Small intestine (tissue), 7 donors: Measurements from ENCODE around the gene HDDC3. TPM values are rescaled to one million over a fixed set of nuclear protein-coding genes. Genes with fewer than 3 reads are reported as not detected.
A peak's percentile ranks its signal among the peaks of the same experiment; 100 is the strongest.
"Not testable (repeated sequence)": the region's sequence is repeated elsewhere in the genome, so short reads cannot be mapped to it uniquely, and the experiment has no call there.

Source experiments
- DNase-seq, 2 donors: peaks; one replicate each; pipeline versions ENCODE4 v3.0.0 to v3.0.0-alpha.2; 2013
- FAIRE-seq: peaks from 2 replicates; lab custom pipeline; 2012; peaks lifted over from hg19 to GRCh38; lab: Jason Lieb, UNC
- H3K27ac ChIP-seq, 3 donors: one replicate each; pipeline ENCODE4 v1.5.1; 2013; ENCODE audit warnings: low read length in 2 of 3, mild to moderate bottlenecking in 2 of 3, control low read depth in 1 of 3, inconsistent platforms in 1 of 3, low read depth in 1 of 3, moderate library complexity in 1 of 3
- H3K27me3 ChIP-seq, 3 donors: one replicate each; pipeline ENCODE4 v1.6.1; 2013; ENCODE audit warnings: low read length in 3 of 3, inconsistent platforms in 1 of 3; ENCODE audit not compliant: control insufficient read depth in 3 of 3, insufficient read depth in 3 of 3
- H3K36me3 ChIP-seq, 3 donors: one replicate each; pipeline ENCODE4 v1.6.1; 2013; ENCODE audit warnings: low read length in 3 of 3, inconsistent platforms in 1 of 3, low read depth in 1 of 3, mild to moderate bottlenecking in 1 of 3, moderate library complexity in 1 of 3; ENCODE audit not compliant: control insufficient read depth in 3 of 3, insufficient read depth in 2 of 3
- H3K4me1 ChIP-seq, 3 donors: one replicate each; pipeline ENCODE4 v1.6.1; 2013; ENCODE audit warnings: low read length in 2 of 3, inconsistent platforms in 1 of 3, low read depth in 1 of 3, mild to moderate bottlenecking in 1 of 3, moderate library complexity in 1 of 3; ENCODE audit not compliant: control insufficient read depth in 3 of 3, insufficient read depth in 2 of 3
- H3K4me3 ChIP-seq, 3 donors: one replicate each; pipeline ENCODE4 v1.5.1; 2013; ENCODE audit warnings: low read length in 3 of 3, control low read depth in 1 of 3, inconsistent platforms in 1 of 3, low read depth in 1 of 3, mild to moderate bottlenecking in 1 of 3, moderate library complexity in 1 of 3
- H3K9me3 ChIP-seq, 2 donors: one replicate each; pipeline ENCODE4 v1.6.1; 2013; ENCODE audit warnings: low read depth in 1 of 2, low read length in 1 of 2; ENCODE audit not compliant: control insufficient read depth in 2 of 2, insufficient read depth in 1 of 2
- WGBS, 3 donors: extraction: QIAGEN DNeasy Blood & Tissue Kit; methylation state at CpG; one replicate each; pipeline ENCODE4 v1.1.7; 2013; 5-methylcytosine and 5-hydroxymethylcytosine counted together
- polyA plus RNA-seq, 4 donors: library from polyadenylated mRNA; stranded (reverse) in 3 of 4; unstranded in 1 of 4; fragments of 200-250 nt in 3 of 4; fragments of 120-200 nt in 1 of 4; gene quantifications; one replicate each; pipeline versions ENCODE4 v1.2.1 to v1.2.3, GENCODE V29; 2013
- donor health status: healthy with polysubstance abuse.
- donor health status: control.
- donor health status: control.
- donor health status: Bipolar disorder and iron deficiency.
- donor health status: healthy.

Gene HDDC3
- polyA plus RNA-seq, 4 donors, result 21.1 to 33.0 (median 27.2) TPM

DNA sequence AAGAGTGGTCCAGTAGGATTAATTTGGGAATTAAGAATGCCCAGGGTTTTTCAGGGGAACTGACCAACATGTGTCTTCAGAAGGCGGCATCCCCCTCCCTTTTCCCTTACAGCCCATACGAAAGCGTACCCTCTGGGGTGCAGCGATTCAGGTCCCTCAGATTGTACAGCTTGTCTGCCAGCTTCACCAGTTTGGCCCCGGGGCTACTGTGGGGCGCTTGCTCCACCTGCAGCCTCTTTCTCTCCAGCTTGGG lies 848 bp downstream of the HDDC3 start:
- Histone ChIP-seq H3K27me3 (no peaks in the 10 kb centered on the region), H3K4me3 (peak overlapping the region in 2 of 3 donors; percentile 67 to 74), H3K27ac (peak overlapping the region; percentile 77 to 97 (median 91)), H3K9me3 (no peaks in the 10 kb centered on the region), H3K36me3 (peaks cover 0 to 4% (median 0%) of the 10 kb centered on the region in 3 donors), H3K4me1 (peaks cover 6 to 32% (median 15%) of the 10 kb centered on the region in 3 donors)
- FAIRE-seq (no peak), DNase-seq (no peak)
- 11 to 24% (median 11%) methylated on average over 4 to 6 of the region's 6 CpGs for WGBS, 3 donors

DNA sequence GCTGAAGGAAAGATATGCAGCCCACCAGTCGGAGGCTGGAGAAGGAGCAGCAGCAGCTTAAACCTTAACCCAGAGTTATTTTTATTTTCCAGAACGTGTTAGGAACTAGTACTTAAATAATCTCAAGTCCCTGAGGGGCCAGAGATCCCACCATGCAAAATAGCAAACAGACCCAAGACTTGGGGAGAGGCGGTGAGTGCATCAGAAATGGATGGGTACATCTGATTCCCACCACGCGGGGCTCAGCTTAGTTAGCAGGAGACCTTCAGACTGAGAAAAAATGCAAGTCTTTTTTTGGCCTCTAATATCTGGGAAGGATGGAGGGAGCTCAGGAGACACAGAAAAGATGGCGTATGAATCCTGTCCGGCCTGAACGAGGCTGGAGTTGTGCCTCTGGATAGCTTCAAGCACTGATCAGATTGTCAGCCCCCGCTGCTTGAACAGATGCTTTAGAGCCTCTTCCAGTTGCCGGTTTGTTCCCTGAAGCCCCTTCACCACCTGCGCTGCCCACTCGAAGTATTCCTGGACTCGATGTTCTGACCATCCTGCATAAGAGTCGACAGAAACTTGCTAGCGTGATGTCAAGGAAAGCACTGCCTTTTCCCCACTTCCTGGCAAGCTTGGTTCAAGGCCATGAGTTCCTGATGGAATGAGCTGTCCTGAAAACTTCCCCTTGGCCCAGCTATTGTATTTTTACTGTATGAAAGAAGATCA lies 1.3 kb downstream of the HDDC3 start:
- no peaks in the 10 kb centered on the region for H3K27me3 ChIP-seq

GRCh38 chr15:90929246-90930019 lies 2.9 kb downstream of the HDDC3 start:
- Histone ChIP-seq H3K27me3 (no peaks in the 10 kb centered on the region), H3K4me3 (peak overlapping the region; percentile 33 to 81 (median 57)), H3K4me1 (peaks cover 0 to 25% (median 7%) of the 10 kb centered on the region in 3 donors), H3K9me3 (no peaks in the 10 kb centered on the region), H3K27ac (peak overlapping the region; percentile 77 to 97 (median 87)), H3K36me3 (no peaks in the 10 kb centered on the region)
- DNase-seq (peak in 1 of 2 donors; percentile 19), FAIRE-seq (no peak)
- 23 to 46% (median 28%) methylated on average over 21 of the region's 21 CpGs for WGBS, 3 donors

More for the DNA sequence above, 1.3 kb downstream of the HDDC3 start:
- Histone ChIP-seq H3K4me1 (peaks cover 4 to 32% (median 12%) of the 10 kb centered on the region in 3 donors), H3K36me3 (no peaks in the 10 kb centered on the region), H3K27ac (peak overlapping the region; percentile 77 to 97 (median 91)), H3K9me3 (no peaks in the 10 kb centered on the region), H3K4me3 (peak overlapping the region in 2 of 3 donors; percentile 57 to 81)
- 57 to 61% (median 60%) methylated on average over 15 of the region's 15 CpGs for WGBS, 3 donors
- DNase-seq, result no peak
- FAIRE-seq, result no peak

GRCh38 chr15:90928106-90928505 lies 4.2 kb downstream of the HDDC3 start:
- not testable (repeated sequence) for H3K9me3 ChIP-seq, H3K4me3 ChIP-seq, FAIRE-seq, DNase-seq, H3K27ac ChIP-seq, H3K36me3 ChIP-seq, H3K27me3 ChIP-seq
- 93 to 95% (median 94%) methylated on average over 7 of the region's 7 CpGs for WGBS, 3 donors
- H3K4me1 ChIP-seq, result peaks cover 0 to 18% (median 6%) of the 10 kb centered on the region in 3 donors

GRCh38 chr15:90926766-90927165 lies 5.6 kb downstream of the HDDC3 start:
- not testable (repeated sequence) for H3K4me3 ChIP-seq, H3K36me3 ChIP-seq, H3K27ac ChIP-seq, FAIRE-seq, H3K9me3 ChIP-seq, DNase-seq, H3K27me3 ChIP-seq
- WGBS, 3 donors, result 93% methylated on average over 10 of the region's 10 CpGs
- peaks cover 0 to 13% (median 6%) of the 10 kb centered on the region in 3 donors for H3K4me1 ChIP-seq

DNA sequence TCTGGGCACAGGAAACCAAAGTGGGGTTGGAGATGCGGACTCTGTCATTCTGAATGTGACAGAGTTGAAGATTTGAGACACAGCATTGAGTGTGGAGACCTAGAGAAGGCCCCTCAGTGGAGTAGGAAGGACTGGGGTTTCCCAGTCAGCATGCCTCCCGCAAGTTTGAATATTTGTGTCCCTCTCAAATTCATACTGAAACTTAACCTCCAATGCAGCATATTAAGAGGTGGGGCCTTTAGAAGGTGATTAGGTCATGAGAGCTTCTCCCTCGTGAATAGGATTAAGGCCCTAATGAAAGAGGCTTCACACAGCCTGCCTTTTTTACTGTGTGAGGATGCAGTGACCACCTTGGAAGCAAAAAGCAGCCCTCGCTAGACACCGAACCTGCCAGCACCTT lies 8.0 kb downstream of the HDDC3 start:
- no peak for DNase-seq
- FAIRE-seq, result no peak
- Histone ChIP-seq H3K4me3 (no peak overlapping the region), H3K4me1 (no peaks in the 10 kb centered on the region), H3K27me3 (no peaks in the 10 kb centered on the region), H3K36me3 (peaks cover 4 to 19% (median 7%) of the 10 kb centered on the region in 3 donors), H3K9me3 (no peaks in the 10 kb centered on the region), H3K27ac (no peak overlapping the region)
- WGBS, 3 donors, result 68 to 80% (median 74%) methylated on average over 5 of the region's 5 CpGs

DNA sequence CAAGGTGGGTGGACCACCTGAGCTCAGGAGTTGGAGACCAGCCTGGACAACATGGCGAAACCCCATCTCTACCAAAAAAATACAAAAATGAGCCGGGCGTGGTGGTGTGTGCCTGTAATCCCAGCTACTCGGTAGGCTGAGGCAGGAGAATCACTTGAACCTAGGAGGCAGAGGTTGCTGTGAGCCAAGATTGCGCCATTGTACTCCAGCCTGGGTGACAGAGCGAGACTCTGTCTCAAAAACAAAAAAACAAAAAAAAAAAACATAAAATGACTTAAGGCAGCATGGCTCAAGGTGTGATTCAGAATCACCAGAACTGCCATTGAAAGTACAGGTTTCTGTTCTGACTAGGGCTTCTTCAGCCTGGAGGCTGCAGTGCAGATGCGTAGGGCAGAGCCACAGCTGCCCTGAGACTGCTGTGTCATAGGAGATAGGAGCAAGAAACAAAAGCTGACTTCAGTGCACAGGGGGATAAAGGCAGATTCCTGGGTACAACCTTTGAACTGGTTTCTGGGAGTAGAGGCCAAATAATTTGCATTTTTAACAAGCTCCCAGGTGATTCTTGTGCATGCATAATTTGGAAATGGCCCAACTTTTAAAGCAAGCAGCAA lies 9.5 kb downstream of the HDDC3 start:
- not testable (repeated sequence) for H3K4me1 ChIP-seq, H3K27ac ChIP-seq, FAIRE-seq, H3K27me3 ChIP-seq, H3K9me3 ChIP-seq, H3K4me3 ChIP-seq, DNase-seq
- peaks cover 6 to 34% (median 15%) of the 10 kb centered on the region in 3 donors for H3K36me3 ChIP-seq
- 81 to 86% (median 83%) methylated on average over 7 of the region's 7 CpGs for WGBS, 3 donors

DNA sequence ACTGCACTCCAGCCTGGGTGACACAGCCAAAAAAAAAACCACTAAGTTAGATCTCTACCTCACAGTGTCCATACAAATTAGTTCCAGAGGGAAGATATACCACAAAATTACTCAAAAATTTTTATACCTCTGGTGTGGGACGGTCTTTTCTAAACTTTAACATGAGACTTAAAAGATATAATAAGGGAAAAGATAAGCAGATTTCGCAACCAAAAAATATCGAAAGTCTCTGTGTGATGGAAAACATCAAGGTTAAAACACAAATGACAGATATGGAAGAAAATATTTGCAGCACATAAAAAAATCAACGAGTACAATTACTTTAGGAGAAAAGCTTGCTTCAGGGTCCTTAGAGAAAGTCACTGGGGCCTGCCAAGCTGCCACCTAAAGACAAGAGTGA lies 10.5 kb downstream of the HDDC3 start:
- 78 to 91% (median 84%) methylated on average over 4 of the region's 4 CpGs for WGBS, 3 donors
- FAIRE-seq, result no peak
- DNase-seq, result no peak
- Histone ChIP-seq H3K27ac (no peak overlapping the region), H3K36me3 (peaks cover 6 to 43% (median 17%) of the 10 kb centered on the region in 3 donors), H3K9me3 (no peaks in the 10 kb centered on the region), H3K4me1 (no peaks in the 10 kb centered on the region), H3K4me3 (no peak overlapping the region), H3K27me3 (no peaks in the 10 kb centered on the region)
